GM12892 (cell line): Measurements from ENCODE around the gene FAHD2A.

Experiments
- POLR2A ChIP-seq: IDR thresholded peaks from 2 replicates; pipeline ENCODE4 v1.6.1; 2011; ENCODE audit warnings: low read depth, low read length, control low read depth
- POLR2AphosphoS5 ChIP-seq: IDR thresholded peaks from 2 replicates; pipeline ENCODE4 v1.6.1; 2011; ENCODE audit warnings: low read depth, low read length, control low read depth
- TAF1 ChIP-seq: IDR thresholded peaks from 2 replicates; pipeline ENCODE4 v1.6.1; 2011; ENCODE audit warnings: low read depth, mild to moderate bottlenecking, control low read depth, low read length, borderline replicate concordance

- TF ChIP-seq POLR2A (peak; percentile 82; the same call in 1 of the 2 replicates), TAF1 (no peak), POLR2AphosphoS5 (peak; percentile 83)
Measured at GRCh38 chr2:95402370-95403203, at the start of gene FAHD2A.
